Ishikawa (cell line): ENCODE results near the gene ENO3.

ENCODE experiments used
- CEBPB ChIP-seq: IDR thresholded peaks from 2 replicates; pipeline ENCODE4 v1.6.1; 2012
- CREB1 ChIP-seq: IDR thresholded peaks from 2 replicates; pipeline ENCODE4 v1.6.1; 2012; ENCODE audit warnings: low read depth
- EGR1 ChIP-seq: IDR thresholded peaks from 2 replicates; pipeline ENCODE4 v1.6.1; 2012
- EP300 ChIP-seq: IDR thresholded peaks from 2 replicates; pipeline ENCODE4 v1.6.1; 2012; ENCODE audit warnings: borderline replicate concordance
- FOXM1 ChIP-seq: IDR thresholded peaks from 2 replicates; pipeline ENCODE4 v1.6.1; 2012; ENCODE audit warnings: low read depth, borderline replicate concordance
- MAX ChIP-seq: IDR thresholded peaks from 2 replicates; pipeline ENCODE4 v1.6.1; 2012
- NFIC ChIP-seq: IDR thresholded peaks from 2 replicates; pipeline ENCODE4 v1.6.1; 2012
- RAD21 ChIP-seq: IDR thresholded peaks from 2 replicates; pipeline ENCODE4 v1.6.1; 2012; ENCODE audit warnings: low read depth
- TAF1 ChIP-seq: IDR thresholded peaks from 2 replicates; pipeline ENCODE4 v1.6.1; 2012; ENCODE audit warnings: low read depth, mild to moderate bottlenecking
- TCF12 ChIP-seq: IDR thresholded peaks from 2 replicates; pipeline ENCODE4 v1.6.1; 2012; ENCODE audit warnings: low read depth
- TEAD4 ChIP-seq: IDR thresholded peaks from 2 replicates; pipeline ENCODE4 v1.6.1; 2012
- YY1 ChIP-seq: IDR thresholded peaks from 2 replicates; pipeline ENCODE4 v1.6.1; 2012; ENCODE audit warnings: low read depth
- ZBTB7A ChIP-seq: IDR thresholded peaks from 2 replicates; pipeline ENCODE4 v1.6.1; 2012; ENCODE audit warnings: low read depth
- TF ChIP-seq, protein P1 (sequence below): IDR thresholded peaks from 2 replicates; pipeline ENCODE4 v1.6.1; 2012; ENCODE audit warnings: low read depth, mild to moderate bottlenecking
- TF ChIP-seq, protein P2 (sequence below): IDR thresholded peaks from 2 replicates; pipeline ENCODE4 v1.6.1; 2012

ENO3 gene

DNA sequence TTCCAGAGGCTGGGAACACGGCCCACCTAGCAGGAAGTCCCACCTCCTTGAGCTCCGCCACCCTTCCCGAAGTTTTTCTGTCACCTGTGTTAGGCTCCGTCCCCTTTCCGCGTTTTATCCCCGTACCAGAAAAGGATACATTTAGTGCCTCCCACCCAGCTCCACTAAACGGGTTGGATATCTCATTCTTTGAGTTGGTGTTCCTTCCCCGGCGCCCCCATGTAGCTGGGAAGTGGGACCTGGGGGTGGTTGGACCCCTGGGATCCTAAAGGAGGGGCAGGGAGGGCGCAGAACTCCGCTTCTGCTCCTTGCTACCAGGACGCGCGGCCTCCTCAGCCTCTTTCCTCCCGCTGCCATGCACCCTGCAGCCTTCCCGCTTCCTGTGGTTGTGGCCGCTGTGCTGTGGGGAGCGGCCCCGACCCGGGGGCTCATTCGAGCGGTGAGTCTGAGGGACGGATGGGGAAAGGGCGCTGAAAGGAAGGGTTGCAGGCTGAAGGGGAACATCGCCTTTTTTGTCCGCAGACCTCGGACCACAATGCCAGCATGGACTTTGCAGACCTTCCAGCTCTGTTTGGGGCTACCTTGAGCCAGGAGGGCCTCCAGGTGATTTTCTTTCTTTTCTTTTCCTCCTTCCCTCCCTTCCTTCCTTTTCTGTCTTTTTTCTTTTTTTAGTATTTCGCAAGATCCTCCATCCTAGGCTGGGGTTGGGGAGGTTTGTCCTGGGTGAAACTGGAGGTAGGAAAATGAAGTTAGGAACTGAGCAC, 10.2 kb upstream of the ENO3 start:
- TF ChIP-seq CREB1, result no peak
- TF ChIP-seq ZBTB7A, result no peak
- TF ChIP-seq TAF1, result no peak; the same call in none of the 2 replicates
- no peak for TF ChIP-seq EGR1
- no peak for TF ChIP-seq TCF12
- TF ChIP-seq YY1, result no peak
- no peak for TF ChIP-seq MAX
- TF ChIP-seq, protein P1, sequence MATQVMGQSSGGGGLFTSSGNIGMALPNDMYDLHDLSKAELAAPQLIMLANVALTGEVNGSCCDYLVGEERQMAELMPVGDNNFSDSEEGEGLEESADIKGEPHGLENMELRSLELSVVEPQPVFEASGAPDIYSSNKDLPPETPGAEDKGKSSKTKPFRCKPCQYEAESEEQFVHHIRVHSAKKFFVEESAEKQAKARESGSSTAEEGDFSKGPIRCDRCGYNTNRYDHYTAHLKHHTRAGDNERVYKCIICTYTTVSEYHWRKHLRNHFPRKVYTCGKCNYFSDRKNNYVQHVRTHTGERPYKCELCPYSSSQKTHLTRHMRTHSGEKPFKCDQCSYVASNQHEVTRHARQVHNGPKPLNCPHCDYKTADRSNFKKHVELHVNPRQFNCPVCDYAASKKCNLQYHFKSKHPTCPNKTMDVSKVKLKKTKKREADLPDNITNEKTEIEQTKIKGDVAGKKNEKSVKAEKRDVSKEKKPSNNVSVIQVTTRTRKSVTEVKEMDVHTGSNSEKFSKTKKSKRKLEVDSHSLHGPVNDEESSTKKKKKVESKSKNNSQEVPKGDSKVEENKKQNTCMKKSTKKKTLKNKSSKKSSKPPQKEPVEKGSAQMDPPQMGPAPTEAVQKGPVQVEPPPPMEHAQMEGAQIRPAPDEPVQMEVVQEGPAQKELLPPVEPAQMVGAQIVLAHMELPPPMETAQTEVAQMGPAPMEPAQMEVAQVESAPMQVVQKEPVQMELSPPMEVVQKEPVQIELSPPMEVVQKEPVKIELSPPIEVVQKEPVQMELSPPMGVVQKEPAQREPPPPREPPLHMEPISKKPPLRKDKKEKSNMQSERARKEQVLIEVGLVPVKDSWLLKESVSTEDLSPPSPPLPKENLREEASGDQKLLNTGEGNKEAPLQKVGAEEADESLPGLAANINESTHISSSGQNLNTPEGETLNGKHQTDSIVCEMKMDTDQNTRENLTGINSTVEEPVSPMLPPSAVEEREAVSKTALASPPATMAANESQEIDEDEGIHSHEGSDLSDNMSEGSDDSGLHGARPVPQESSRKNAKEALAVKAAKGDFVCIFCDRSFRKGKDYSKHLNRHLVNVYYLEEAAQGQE, result no peak
- TF ChIP-seq NFIC, result no peak
- no peak; the same call in 1 of the 2 replicates for TF ChIP-seq FOXM1
- TF ChIP-seq CEBPB, result no peak
- no peak for TF ChIP-seq RAD21

DNA sequence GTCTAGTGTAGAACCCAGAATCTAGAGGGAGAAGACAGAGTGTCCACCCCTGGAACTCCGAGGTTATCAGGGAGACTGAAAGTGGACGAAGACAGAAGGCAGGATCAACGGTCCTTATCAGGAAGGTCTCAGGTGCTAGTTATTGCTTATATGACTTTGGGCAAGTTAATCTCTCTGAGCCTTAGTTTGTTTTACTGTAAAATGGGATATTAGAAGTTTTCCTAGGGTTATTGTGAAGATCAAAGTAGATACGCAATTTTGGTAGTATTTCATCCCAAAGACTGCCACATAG, 9.7 kb upstream of the ENO3 start:
- no peak for TF ChIP-seq TEAD4
- no peak for TF ChIP-seq YY1
- TF ChIP-seq TAF1, result no peak
- no peak for TF ChIP-seq TCF12
- no peak for TF ChIP-seq NFIC
- no peak for TF ChIP-seq CREB1
- no peak for TF ChIP-seq MAX
- TF ChIP-seq RAD21, result no peak
- no peak for TF ChIP-seq FOXM1
- TF ChIP-seq, protein P1, result no peak
- no peak for TF ChIP-seq ZBTB7A
- TF ChIP-seq, protein P2, sequence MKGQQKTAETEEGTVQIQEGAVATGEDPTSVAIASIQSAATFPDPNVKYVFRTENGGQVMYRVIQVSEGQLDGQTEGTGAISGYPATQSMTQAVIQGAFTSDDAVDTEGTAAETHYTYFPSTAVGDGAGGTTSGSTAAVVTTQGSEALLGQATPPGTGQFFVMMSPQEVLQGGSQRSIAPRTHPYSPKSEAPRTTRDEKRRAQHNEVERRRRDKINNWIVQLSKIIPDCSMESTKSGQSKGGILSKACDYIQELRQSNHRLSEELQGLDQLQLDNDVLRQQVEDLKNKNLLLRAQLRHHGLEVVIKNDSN, result no peak
- TF ChIP-seq CEBPB, result no peak
- TF ChIP-seq EGR1, result no peak
- no peak for TF ChIP-seq EP300

GRCh38 chr17:4942760-4943508, 8.0 kb upstream of the ENO3 start:
- TF ChIP-seq, protein P1, result no peak
- TF ChIP-seq EP300 (no peak), CREB1 (no peak), TAF1 (no peak), NFIC (no peak), TCF12 (no peak), FOXM1 (no peak), TEAD4 (no peak), ZBTB7A (no peak), RAD21 (no peak), CEBPB (no peak)

DNA sequence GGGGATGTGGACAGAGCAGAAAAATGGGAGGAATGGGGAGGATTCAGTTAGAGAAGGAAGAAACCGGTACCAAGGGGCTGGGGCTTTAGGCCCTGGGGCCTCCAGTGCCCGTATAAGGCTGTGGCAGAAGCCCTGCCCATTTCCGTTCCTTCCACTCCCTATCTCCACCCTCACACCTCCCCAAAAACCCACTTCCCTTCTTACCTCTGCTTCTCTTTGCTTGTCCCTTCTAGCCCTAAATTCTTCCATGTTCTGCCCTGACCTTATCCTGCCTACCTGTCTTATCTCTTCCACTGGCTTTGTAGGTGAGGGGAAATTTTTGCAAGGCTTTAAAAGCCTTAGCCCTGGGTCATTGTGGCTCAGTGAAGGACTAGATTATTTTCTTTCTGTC, 6.8 kb upstream of the ENO3 start:
- no peak for TF ChIP-seq CREB1
- no peak for TF ChIP-seq CEBPB
- TF ChIP-seq ZBTB7A, result no peak
- no peak for TF ChIP-seq EGR1
- TF ChIP-seq MAX, result no peak
- no peak for TF ChIP-seq TEAD4
- no peak for TF ChIP-seq EP300
- TF ChIP-seq TAF1, result no peak
- TF ChIP-seq, protein P2, result no peak
- TF ChIP-seq YY1, result no peak
- no peak for TF ChIP-seq TCF12
- TF ChIP-seq NFIC, result no peak
